ENCODE measurements around the gene LIMS3.
"Not testable (repeated sequence)": the region's sequence is repeated elsewhere in the genome, so short reads cannot be mapped to it uniquely, and the experiment has no call there.

- TF ChIP-seq POLR2AphosphoS5 (IDR thresholded peaks at IDR 0.05; ENCODE audit: low read depth, low read length); TAF1 (IDR thresholded peaks at IDR 0.05; ENCODE audit: borderline replicate concordance, low read depth, low read length); POLR2A (IDR thresholded peaks at IDR 0.05; ENCODE audit: low read depth, low read length): not testable (repeated sequence)
Measured at GRCh38 chr2:109888414-109888813, 10.1 kb upstream of the LIMS3 start.
